ENCODE data around the gene FKBP2. TPM values are rescaled to one million over a fixed set of nuclear protein-coding genes. Genes with fewer than 3 reads are reported as not detected.

FKBP2 gene
- total RNA-seq, 1 donor from 2014 or later = 120 TPM

GRCh38 chr11:64219354-64219684, 21.6 kb upstream of the FKBP2 start:
- no peak for DNase-seq (ENCODE audit: low spot score)

GRCh38 chr11:64219755-64220154, 21.1 kb upstream of the FKBP2 start:
- DNase-seq (ENCODE audit: low spot score) = no peak

- DNase-seq (ENCODE audit: low spot score) = no peak
Observed at GRCh38 chr11:64220271-64220670, 20.6 kb upstream of the FKBP2 start.

- no peak for DNase-seq (ENCODE audit: low spot score)
Observed at GRCh38 chr11:64220798-64221197, 20.1 kb upstream of the FKBP2 start.

GRCh38 chr11:64222651-64223000, 18.3 kb upstream of the FKBP2 start:
- DNase-seq (ENCODE audit: low spot score) = no peak

GRCh38 chr11:64223001-64223651, 17.8 kb upstream of the FKBP2 start:
- no peak for DNase-seq (ENCODE audit: low spot score)

- DNase-seq (ENCODE audit: low spot score) = no peak
Observed at GRCh38 chr11:64224151-64224890, 16.6 kb upstream of the FKBP2 start.

- DNase-seq (ENCODE audit: low spot score) = no peak
Observed at GRCh38 chr11:64224891-64225607, 15.8 kb upstream of the FKBP2 start.

GRCh38 chr11:64225608-64226506, 15.0 kb upstream of the FKBP2 start, which contains the start of the genes NUDT22 and TRPT1:
Gene NUDT22 (plus strand): TSS chr11:64226274. CDS start chr11:64226653, 379 bp downstream.
Gene TRPT1 (minus strand): TSS chr11:64226186. CDS start chr11:64225860, 326 bp downstream.
- DNase-seq (ENCODE audit: low spot score) = peak; percentile 92

GRCh38 chr11:64226507-64227051, 14.3 kb upstream of the FKBP2 start:
- DNase-seq (ENCODE audit: low spot score) = no peak

GRCh38 chr11:64227405-64227956, 13.4 kb upstream of the FKBP2 start:
- DNase-seq (ENCODE audit: low spot score) = no peak

GRCh38 chr11:64229090-64229743, 11.7 kb upstream of the FKBP2 start:
- no peak for DNase-seq (ENCODE audit: low spot score)

GRCh38 chr11:64229744-64230170, 11.1 kb upstream of the FKBP2 start:
- DNase-seq (ENCODE audit: low spot score) = no peak

GRCh38 chr11:64230171-64230984, 10.5 kb upstream of the FKBP2 start, which contains the start of gene DNAJC4:
Gene DNAJC4 (plus strand): TSS chr11:64230548. CDS start chr11:64230855, 307 bp downstream.
- DNase-seq (ENCODE audit: low spot score) = peak; percentile 92

- no peak for DNase-seq (ENCODE audit: low spot score)
Observed at GRCh38 chr11:64230985-64231365, 9.9 kb upstream of the FKBP2 start.

- DNase-seq (ENCODE audit: low spot score) = no peak
Observed at GRCh38 chr11:64231546-64231945, 9.3 kb upstream of the FKBP2 start.

GRCh38 chr11:64232182-64232966, 8.5 kb upstream of the FKBP2 start:
- no peak for DNase-seq (ENCODE audit: low spot score)

- no peak for DNase-seq (ENCODE audit: low spot score)
Observed at GRCh38 chr11:64232967-64233315, 8.0 kb upstream of the FKBP2 start.
